H1 (cell line): Measurements from ENCODE around the gene SPATA33. TPM values are rescaled to one million over a fixed set of nuclear protein-coding genes. Genes with fewer than 3 reads are reported as not detected.

Source experiments
- ATF2 ChIP-seq: IDR thresholded peaks from 2 replicates; pipeline ENCODE4 v1.6.1; 2012; ENCODE audit warnings: low read length, inconsistent platforms
- CHD2 ChIP-seq: IDR thresholded peaks from 2 replicates; pipeline ENCODE4 v1.6.1; 2012; ENCODE audit warnings: low read length, improper control_type of control experiment
- KDM5A ChIP-seq: fragments of 200-600 bp; IDR thresholded peaks from 2 replicates; pipeline ENCODE4 v1.7.1; 2012; ENCODE audit warnings: mild to moderate bottlenecking, low read length, inconsistent platforms, mixed read lengths
- MAFK ChIP-seq: IDR thresholded peaks from 2 replicates; pipeline ENCODE4 v1.6.1; 2012; ENCODE audit warnings: low read depth, mild to moderate bottlenecking, improper control_type of control experiment, low read length
- PHF8 ChIP-seq: fragments of 200-600 bp; sonication (generic); conservative IDR thresholded peaks from 2 replicates; pipeline ENCODE4 v1.7.1; 2012; ENCODE audit warnings: low read depth, mild to moderate bottlenecking, inconsistent platforms, low read length, moderate library complexity
- SP2 ChIP-seq: IDR thresholded peaks from 2 replicates; pipeline ENCODE4 v1.6.1; 2012; ENCODE audit warnings: mild to moderate bottlenecking, low read length, inconsistent platforms
- ZNF274 ChIP-seq: IDR thresholded peaks from 2 replicates; pipeline ENCODE4 v1.7.0; 2012; ENCODE audit warnings: low read length, borderline replicate concordance; ENCODE audit errors: extremely low read depth
- polyA plus RNA-seq, 7 experiments: library from polyadenylated mRNA; depleted of rRNA in 3 of 7; stranded (reverse) in 5 of 7; unstranded in 2 of 7; fragments of >200 nt in 5 of 7; fragments of 200-250 nt in 2 of 7; gene quantifications; 1 replicate in 5 of 7; 2 replicates in 1 of 7; 4 replicates in 1 of 7; pipeline versions ENCODE4 v1.2.1 to v1.2.3, GENCODE V29; 2011 to 2013; ENCODE audit warnings: missing spikeins in 2 of 7, mixed read lengths in 2 of 7
- total RNA-seq: library from RNA; stranded (reverse); fragmentation: NEBNext Ultra II Directional; extraction: Animal tissue kit (Norgen Biotek cat#: 25700); gene quantifications from 2 replicates; pipeline ENCODE4 v1.2.1, GENCODE V29; 2021
- TF ChIP-seq, protein P1 (sequence below): fragments of 300-600 bp; sonication (generic); IDR thresholded peaks from 2 replicates; pipeline ENCODE4 v1.7.1; 2012; ENCODE audit warnings: low read length, moderate library complexity, mild to moderate bottlenecking, inconsistent platforms; ENCODE audit not compliant: insufficient replicate concordance

Gene SPATA33
- total and polyA plus RNA-seq, 2 of the 8 experiments (the other 6 are each of a cell fraction or from before 2014, with no cell fraction given) = 5.4 to 16.9 TPM

DNA sequence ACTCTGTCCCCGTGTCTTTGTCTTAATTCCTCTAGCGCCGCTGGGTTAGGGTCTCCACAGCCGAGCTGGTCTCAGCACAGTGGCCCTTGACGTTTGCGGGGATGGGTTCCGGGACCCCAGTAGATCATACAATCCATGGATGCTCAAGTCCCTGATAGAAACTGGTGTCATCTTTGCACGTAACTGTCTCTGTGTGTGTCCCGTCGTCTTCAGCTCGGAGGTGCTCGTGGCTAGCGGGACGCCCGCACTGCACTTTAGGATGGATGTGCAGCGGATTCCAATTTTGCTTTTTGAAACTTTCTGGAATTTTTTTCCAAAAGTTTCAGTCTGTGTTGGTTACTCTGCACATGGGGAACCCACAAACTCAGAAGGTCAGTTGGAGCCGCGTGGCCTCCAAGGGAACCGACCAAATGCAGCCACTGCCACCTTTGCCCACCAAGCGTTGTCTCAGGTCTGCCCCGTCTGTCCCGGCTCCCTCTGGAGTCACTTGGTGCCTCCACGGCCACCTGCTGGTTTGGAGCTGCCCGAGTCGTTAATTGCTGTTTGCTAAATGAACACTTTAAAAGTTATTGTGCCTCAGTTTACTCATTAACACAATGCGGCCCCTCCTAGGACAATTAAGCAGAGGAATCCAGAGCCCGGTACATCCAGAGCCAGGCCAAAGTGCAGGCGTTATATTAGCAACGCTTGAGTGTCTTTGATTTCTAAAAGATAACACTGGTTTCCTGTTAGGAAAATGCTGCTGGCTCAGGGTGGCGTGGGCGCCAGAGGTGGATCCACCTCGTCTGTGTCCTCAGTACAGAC is 49.5 kb upstream of the SPATA33 start (continued):
- TF ChIP-seq, protein P1, sequence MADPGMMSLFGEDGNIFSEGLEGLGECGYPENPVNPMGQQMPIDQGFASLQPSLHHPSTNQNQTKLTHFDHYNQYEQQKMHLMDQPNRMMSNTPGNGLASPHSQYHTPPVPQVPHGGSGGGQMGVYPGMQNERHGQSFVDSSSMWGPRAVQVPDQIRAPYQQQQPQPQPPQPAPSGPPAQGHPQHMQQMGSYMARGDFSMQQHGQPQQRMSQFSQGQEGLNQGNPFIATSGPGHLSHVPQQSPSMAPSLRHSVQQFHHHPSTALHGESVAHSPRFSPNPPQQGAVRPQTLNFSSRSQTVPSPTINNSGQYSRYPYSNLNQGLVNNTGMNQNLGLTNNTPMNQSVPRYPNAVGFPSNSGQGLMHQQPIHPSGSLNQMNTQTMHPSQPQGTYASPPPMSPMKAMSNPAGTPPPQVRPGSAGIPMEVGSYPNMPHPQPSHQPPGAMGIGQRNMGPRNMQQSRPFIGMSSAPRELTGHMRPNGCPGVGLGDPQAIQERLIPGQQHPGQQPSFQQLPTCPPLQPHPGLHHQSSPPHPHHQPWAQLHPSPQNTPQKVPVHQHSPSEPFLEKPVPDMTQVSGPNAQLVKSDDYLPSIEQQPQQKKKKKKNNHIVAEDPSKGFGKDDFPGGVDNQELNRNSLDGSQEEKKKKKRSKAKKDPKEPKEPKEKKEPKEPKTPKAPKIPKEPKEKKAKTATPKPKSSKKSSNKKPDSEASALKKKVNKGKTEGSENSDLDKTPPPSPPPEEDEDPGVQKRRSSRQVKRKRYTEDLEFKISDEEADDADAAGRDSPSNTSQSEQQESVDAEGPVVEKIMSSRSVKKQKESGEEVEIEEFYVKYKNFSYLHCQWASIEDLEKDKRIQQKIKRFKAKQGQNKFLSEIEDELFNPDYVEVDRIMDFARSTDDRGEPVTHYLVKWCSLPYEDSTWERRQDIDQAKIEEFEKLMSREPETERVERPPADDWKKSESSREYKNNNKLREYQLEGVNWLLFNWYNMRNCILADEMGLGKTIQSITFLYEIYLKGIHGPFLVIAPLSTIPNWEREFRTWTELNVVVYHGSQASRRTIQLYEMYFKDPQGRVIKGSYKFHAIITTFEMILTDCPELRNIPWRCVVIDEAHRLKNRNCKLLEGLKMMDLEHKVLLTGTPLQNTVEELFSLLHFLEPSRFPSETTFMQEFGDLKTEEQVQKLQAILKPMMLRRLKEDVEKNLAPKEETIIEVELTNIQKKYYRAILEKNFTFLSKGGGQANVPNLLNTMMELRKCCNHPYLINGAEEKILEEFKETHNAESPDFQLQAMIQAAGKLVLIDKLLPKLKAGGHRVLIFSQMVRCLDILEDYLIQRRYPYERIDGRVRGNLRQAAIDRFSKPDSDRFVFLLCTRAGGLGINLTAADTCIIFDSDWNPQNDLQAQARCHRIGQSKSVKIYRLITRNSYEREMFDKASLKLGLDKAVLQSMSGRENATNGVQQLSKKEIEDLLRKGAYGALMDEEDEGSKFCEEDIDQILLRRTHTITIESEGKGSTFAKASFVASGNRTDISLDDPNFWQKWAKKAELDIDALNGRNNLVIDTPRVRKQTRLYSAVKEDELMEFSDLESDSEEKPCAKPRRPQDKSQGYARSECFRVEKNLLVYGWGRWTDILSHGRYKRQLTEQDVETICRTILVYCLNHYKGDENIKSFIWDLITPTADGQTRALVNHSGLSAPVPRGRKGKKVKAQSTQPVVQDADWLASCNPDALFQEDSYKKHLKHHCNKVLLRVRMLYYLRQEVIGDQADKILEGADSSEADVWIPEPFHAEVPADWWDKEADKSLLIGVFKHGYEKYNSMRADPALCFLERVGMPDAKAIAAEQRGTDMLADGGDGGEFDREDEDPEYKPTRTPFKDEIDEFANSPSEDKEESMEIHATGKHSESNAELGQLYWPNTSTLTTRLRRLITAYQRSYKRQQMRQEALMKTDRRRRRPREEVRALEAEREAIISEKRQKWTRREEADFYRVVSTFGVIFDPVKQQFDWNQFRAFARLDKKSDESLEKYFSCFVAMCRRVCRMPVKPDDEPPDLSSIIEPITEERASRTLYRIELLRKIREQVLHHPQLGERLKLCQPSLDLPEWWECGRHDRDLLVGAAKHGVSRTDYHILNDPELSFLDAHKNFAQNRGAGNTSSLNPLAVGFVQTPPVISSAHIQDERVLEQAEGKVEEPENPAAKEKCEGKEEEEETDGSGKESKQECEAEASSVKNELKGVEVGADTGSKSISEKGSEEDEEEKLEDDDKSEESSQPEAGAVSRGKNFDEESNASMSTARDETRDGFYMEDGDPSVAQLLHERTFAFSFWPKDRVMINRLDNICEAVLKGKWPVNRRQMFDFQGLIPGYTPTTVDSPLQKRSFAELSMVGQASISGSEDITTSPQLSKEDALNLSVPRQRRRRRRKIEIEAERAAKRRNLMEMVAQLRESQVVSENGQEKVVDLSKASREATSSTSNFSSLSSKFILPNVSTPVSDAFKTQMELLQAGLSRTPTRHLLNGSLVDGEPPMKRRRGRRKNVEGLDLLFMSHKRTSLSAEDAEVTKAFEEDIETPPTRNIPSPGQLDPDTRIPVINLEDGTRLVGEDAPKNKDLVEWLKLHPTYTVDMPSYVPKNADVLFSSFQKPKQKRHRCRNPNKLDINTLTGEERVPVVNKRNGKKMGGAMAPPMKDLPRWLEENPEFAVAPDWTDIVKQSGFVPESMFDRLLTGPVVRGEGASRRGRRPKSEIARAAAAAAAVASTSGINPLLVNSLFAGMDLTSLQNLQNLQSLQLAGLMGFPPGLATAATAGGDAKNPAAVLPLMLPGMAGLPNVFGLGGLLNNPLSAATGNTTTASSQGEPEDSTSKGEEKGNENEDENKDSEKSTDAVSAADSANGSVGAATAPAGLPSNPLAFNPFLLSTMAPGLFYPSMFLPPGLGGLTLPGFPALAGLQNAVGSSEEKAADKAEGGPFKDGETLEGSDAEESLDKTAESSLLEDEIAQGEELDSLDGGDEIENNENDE = no peak
- TF ChIP-seq SP2 (no peak), CHD2 (no peak), KDM5A (no peak), MAFK (no peak), ZNF274 (no peak), PHF8 (no peak), ATF2 (no peak)
